Sigmoid colon (tissue), 4 donors: ENCODE data around the gene ACLY.
"Not testable (repeated sequence)": the region's sequence is repeated elsewhere in the genome, so short reads cannot be mapped to it uniquely, and the experiment has no call there.

ENCODE experiments used
- CTCF ChIP-seq, 4 experiments: fragments of 450-650 bp in 3 of 4; fragments of 200-600 bp in 1 of 4; IDR thresholded peaks; one replicate each; pipeline ENCODE4 v1.5.1; 2016 to 2019; ENCODE audit warnings: antibody characterized with exemption in 4 of 4, mild to moderate bottlenecking in 3 of 4, moderate library complexity in 2 of 4
- POLR2A ChIP-seq, 2 donors: fragments of 450-650 bp; IDR thresholded peaks; one replicate each; pipeline ENCODE4 v1.6.1; 2016; ENCODE audit warnings: antibody characterized with exemption in 2 of 2, mild to moderate bottlenecking in 2 of 2, moderate library complexity in 2 of 2
- POLR2AphosphoS5 ChIP-seq, 4 donors: sonication (generic); formaldehyde crosslinking; IDR thresholded peaks; one replicate each; pipeline ENCODE4 v1.6.1; 2017; ENCODE audit warnings: antibody characterized with exemption in 4 of 4

DNA sequence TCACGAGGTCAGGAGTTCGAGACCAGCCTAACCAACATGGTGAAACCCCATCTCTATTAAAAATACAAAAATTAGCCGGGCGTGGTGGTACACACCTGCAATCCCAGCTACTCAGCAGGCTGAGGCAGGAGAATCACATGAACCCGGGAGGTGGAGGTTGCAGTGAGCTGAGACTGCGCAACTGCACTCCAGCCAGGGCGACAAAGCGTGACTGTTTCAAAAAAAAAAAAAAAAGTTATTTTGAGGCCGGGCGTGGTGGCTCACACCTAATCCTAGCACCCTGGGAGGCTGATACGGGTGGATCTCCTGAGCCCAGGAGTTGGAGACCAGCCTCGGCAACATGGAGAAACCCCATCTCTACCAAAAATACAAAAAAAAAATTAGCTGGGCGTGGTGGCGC lies 67.4 kb downstream of the ACLY start:
- not testable (repeated sequence) for TF ChIP-seq CTCF, POLR2AphosphoS5, POLR2A (IDR thresholded peaks at IDR 0.05)
